Kidney epithelial cell (primary cell): ENCODE data around the gene CEP120. TPM values are rescaled to one million over a fixed set of nuclear protein-coding genes. Genes with fewer than 3 reads are reported as not detected.

Experiments used
- DNase-seq: peaks from one replicate; pipeline ENCODE4 v3.0.0-alpha.2; 2010; ENCODE audit warnings: low read depth
- H3K27me3 ChIP-seq: 2 replicates; pipeline ENCODE4 v1.6.0; 2011; ENCODE audit warnings: low read length; ENCODE audit not compliant: control insufficient read depth, insufficient read depth
- H3K36me3 ChIP-seq: 2 replicates; pipeline ENCODE4 v1.5.1; 2011; ENCODE audit warnings: low read length; ENCODE audit not compliant: control insufficient read depth, insufficient read depth
- H3K4me3 ChIP-seq: 2 replicates; pipeline ENCODE4 v1.5.1; 2011; ENCODE audit warnings: low read depth, mild to moderate bottlenecking, control low read depth, low read length
- CTCF ChIP-seq: IDR thresholded peaks from 2 replicates; pipeline ENCODE4 v1.5.1; 2011; ENCODE audit warnings: mild to moderate bottlenecking, moderate library complexity, low read length, control low read depth, inconsistent platforms; ENCODE audit not compliant: insufficient read depth, poor library complexity, severe bottlenecking
- total RNA-seq: library from RNA; depleted of rRNA; stranded (reverse); fragments of >200 nt; gene quantifications from 2 replicates; pipeline ENCODE4 v1.2.3, GENCODE V29; 2015

Gene CEP120
- total RNA-seq, 1 donor from 2014 or later: 20.1 TPM

GRCh38 chr5:123305751-123306150 lies 117.5 kb downstream of the CEP120 start:
- no peak overlapping the region for H3K4me3 ChIP-seq
- no peak for DNase-seq
- no peak for TF ChIP-seq CTCF
- H3K36me3 ChIP-seq: no peaks in the 10 kb centered on the region
- H3K27me3 ChIP-seq: no peaks in the 10 kb centered on the region

- TF ChIP-seq CTCF: no peak
These were observed 118.4 kb downstream of the CEP120 start for GRCh38 chr5:123304777-123305316.

GRCh38 chr5:123303802-123304201 lies 119.4 kb downstream of the CEP120 start:
- no peak for TF ChIP-seq CTCF
- no peak for DNase-seq
- H3K4me3 ChIP-seq: no peak overlapping the region
- no peaks in the 10 kb centered on the region for H3K27me3 ChIP-seq
- no peaks in the 10 kb centered on the region for H3K36me3 ChIP-seq

More at GRCh38 chr5:123304777-123305316, 118.4 kb downstream of the CEP120 start:
- Histone ChIP-seq H3K4me3 (no peak overlapping the region), H3K36me3 (no peaks in the 10 kb centered on the region), H3K27me3 (no peaks in the 10 kb centered on the region)
- DNase-seq: no peak

- Histone ChIP-seq H3K27me3 (no peaks in the 10 kb centered on the region), H3K36me3 (no peaks in the 10 kb centered on the region), H3K4me3 (no peak overlapping the region)
- TF ChIP-seq CTCF: no peak
- DNase-seq: no peak
These were observed 122.9 kb downstream of the CEP120 start for GRCh38 chr5:123300266-123300665.

GRCh38 chr5:123299136-123299535 lies 124.1 kb downstream of the CEP120 start:
- Histone ChIP-seq H3K27me3 (no peaks in the 10 kb centered on the region), H3K4me3 (no peak overlapping the region), H3K36me3 (no peaks in the 10 kb centered on the region)
- TF ChIP-seq CTCF: no peak
- DNase-seq: no peak

GRCh38 chr5:123298335-123299030 lies 124.7 kb downstream of the CEP120 start:
- TF ChIP-seq CTCF: no peak
- Histone ChIP-seq H3K36me3 (no peaks in the 10 kb centered on the region), H3K27me3 (no peaks in the 10 kb centered on the region), H3K4me3 (no peak overlapping the region)
- DNase-seq: no peak
